Measurements from ENCODE around the gene EMC9.

Gene EMC9

GRCh38 chr14:24189059-24189375, 47.6 kb upstream of the EMC9 start:
- Histone ChIP-seq H3F3A (ENCODE audit: insufficient read depth, low read length) (peaks cover 14% of the 10 kb centered on the region), H3K79me2 (ENCODE audit: low read length) (peaks cover 14% of the 10 kb centered on the region), H3K9me3 (replicated peaks; ENCODE audit: insufficient read depth, low read length) (no peaks in the 10 kb centered on the region), H3K4me1 (ENCODE audit: low read length) (peaks cover 5% of the 10 kb centered on the region; the same call in 1 of the 2 replicates), H2AFZ (ENCODE audit: low read length) (no peak overlapping the region), H3K27me3 (replicated peaks; ENCODE audit: insufficient read depth, low read length) (no peaks in the 10 kb centered on the region), H3K9me2 (replicated peaks; ENCODE audit: insufficient read depth, low read length) (no peaks in the 10 kb centered on the region), H3K36me3 (replicated peaks; ENCODE audit: insufficient read depth, low read length) (no peaks in the 10 kb centered on the region), H3K4me2 (ENCODE audit: low read depth, low read length) (peak overlapping the region; percentile 68; the same call in 1 of the 2 replicates), H4K20me1 (ENCODE audit: insufficient read depth, low read length) (no peaks in the 10 kb centered on the region), H3K9ac (ENCODE audit: low read length) (no peak overlapping the region; the same call in 1 of the 2 replicates), H3K27ac (ENCODE audit: low read length) (peak overlapping the region; percentile 21; the same call in 1 of the 2 replicates), H3K4me3 (ENCODE audit: low read length) (no peak overlapping the region)
- TF ChIP-seq EZH2phosphoT487 (IDR thresholded peaks at IDR 0.05; ENCODE audit: low read length) (no peak), EZH2 (optimal IDR thresholded peaks at IDR 0.05; ENCODE audit: low read depth, low read length) (no peak), CTCF (IDR thresholded peaks at IDR 0.05; ENCODE audit: low read length) (no peak)
- DNase-seq, result no peak

- Histone ChIP-seq H4K20me1 (ENCODE audit: insufficient read depth, low read length) (no peaks in the 10 kb centered on the region), H3K4me2 (ENCODE audit: low read depth, low read length) (peak within 1 kb of the TSS; percentile 68), H3K4me3 (ENCODE audit: low read length) (peak within 1 kb of the TSS; percentile 75), H3K9ac (ENCODE audit: low read length) (peak within 1 kb of the TSS; percentile 79), H3F3A (ENCODE audit: insufficient read depth, low read length) (peaks cover 14% of the 10 kb centered on the region), H3K79me2 (ENCODE audit: low read length) (peaks cover 12% of the 10 kb centered on the region), H3K27ac (ENCODE audit: low read length) (peak within 1 kb of the TSS; percentile 81), H3K9me3 (replicated peaks; ENCODE audit: insufficient read depth, low read length) (no peaks in the 10 kb centered on the region), H3K27me3 (replicated peaks; ENCODE audit: insufficient read depth, low read length) (no peaks in the 10 kb centered on the region), H3K9me2 (replicated peaks; ENCODE audit: insufficient read depth, low read length) (no peaks in the 10 kb centered on the region), H3K36me3 (replicated peaks; ENCODE audit: insufficient read depth, low read length) (no peaks in the 10 kb centered on the region), H3K4me1 (ENCODE audit: low read length) (peaks cover 5% of the 10 kb centered on the region; the same call in 1 of the 2 replicates), H2AFZ (ENCODE audit: low read length) (peak within 1 kb of the TSS; percentile 27; the same call in 1 of the 2 replicates)
- TF ChIP-seq CTCF (IDR thresholded peaks at IDR 0.05; ENCODE audit: low read length) (no peak), EZH2phosphoT487 (IDR thresholded peaks at IDR 0.05; ENCODE audit: low read length) (no peak), EZH2 (optimal IDR thresholded peaks at IDR 0.05; ENCODE audit: low read depth, low read length) (no peak)
- peak; percentile 91 for DNase-seq
These were observed 47.1 kb upstream of the EMC9 start, which contains the start of gene IPO4 for GRCh38 chr14:24188251-24189058. Gene IPO4, minus strand, starts transcription at chr14:24188816. Its CDS starts 29 bp downstream, at chr14:24188787.

- Histone ChIP-seq H3K4me1 (ENCODE audit: low read length) (peaks cover 5% of the 10 kb centered on the region; the same call in 1 of the 2 replicates), H3K27me3 (replicated peaks; ENCODE audit: insufficient read depth, low read length) (no peaks in the 10 kb centered on the region), H3K4me2 (ENCODE audit: low read depth, low read length) (peak overlapping the region; percentile 68), H2AFZ (ENCODE audit: low read length) (no peak overlapping the region), H3K4me3 (ENCODE audit: low read length) (peak overlapping the region; percentile 75; the same call in 1 of the 2 replicates), H3K36me3 (replicated peaks; ENCODE audit: insufficient read depth, low read length) (no peaks in the 10 kb centered on the region), H4K20me1 (ENCODE audit: insufficient read depth, low read length) (no peaks in the 10 kb centered on the region), H3K79me2 (ENCODE audit: low read length) (peaks cover 8% of the 10 kb centered on the region; the same call in 1 of the 2 replicates), H3K9ac (ENCODE audit: low read length) (no peak overlapping the region; the same call in 1 of the 2 replicates), H3F3A (ENCODE audit: insufficient read depth, low read length) (peaks cover 14% of the 10 kb centered on the region), H3K27ac (ENCODE audit: low read length) (peak overlapping the region; percentile 81; the same call in 1 of the 2 replicates), H3K9me2 (replicated peaks; ENCODE audit: insufficient read depth, low read length) (no peaks in the 10 kb centered on the region), H3K9me3 (replicated peaks; ENCODE audit: insufficient read depth, low read length) (no peaks in the 10 kb centered on the region)
- TF ChIP-seq EZH2 (optimal IDR thresholded peaks at IDR 0.05; ENCODE audit: low read depth, low read length) (no peak), EZH2phosphoT487 (IDR thresholded peaks at IDR 0.05; ENCODE audit: low read length) (no peak), CTCF (IDR thresholded peaks at IDR 0.05; ENCODE audit: low read length) (no peak)
- DNase-seq, result no peak
These were observed 46.1 kb upstream of the EMC9 start for GRCh38 chr14:24187539-24187915.
